ENCODE results near the gene IBSP.
A peak's percentile ranks its signal among the peaks of the same experiment; 100 is the strongest.

IBSP gene

DNA sequence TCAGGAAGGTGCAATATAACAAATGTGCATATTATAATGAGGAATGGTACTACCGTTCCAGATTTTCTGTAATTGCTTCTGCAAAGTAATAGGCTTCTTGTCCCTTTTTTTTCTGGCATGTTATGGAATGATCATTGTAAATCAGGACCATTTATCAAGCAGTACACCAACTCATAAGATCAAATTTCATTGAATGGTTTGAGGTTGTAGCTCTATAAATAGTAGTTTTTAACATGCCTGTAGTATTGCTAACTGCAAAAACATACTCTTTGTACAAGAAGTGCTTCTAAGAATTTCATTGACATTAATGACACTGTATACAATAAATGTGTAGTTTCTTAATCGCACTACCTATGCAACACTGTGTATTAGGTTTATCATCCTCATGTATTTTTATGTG is 12.6 kb downstream of the IBSP start:
- in situ Hi-C loops (cut with HindIII; ENCODE audit: low pct_unique_long_range_greater_than_20kb, low sequenced_read_pairs) = no loop called here
- TF ChIP-seq JUND (IDR thresholded peaks at IDR 0.05; ENCODE audit: low read depth) = no peak
- no peak for DNase-seq (ENCODE audit: low read depth in 1 of 2, low spot score in 1 of 2)

DNA sequence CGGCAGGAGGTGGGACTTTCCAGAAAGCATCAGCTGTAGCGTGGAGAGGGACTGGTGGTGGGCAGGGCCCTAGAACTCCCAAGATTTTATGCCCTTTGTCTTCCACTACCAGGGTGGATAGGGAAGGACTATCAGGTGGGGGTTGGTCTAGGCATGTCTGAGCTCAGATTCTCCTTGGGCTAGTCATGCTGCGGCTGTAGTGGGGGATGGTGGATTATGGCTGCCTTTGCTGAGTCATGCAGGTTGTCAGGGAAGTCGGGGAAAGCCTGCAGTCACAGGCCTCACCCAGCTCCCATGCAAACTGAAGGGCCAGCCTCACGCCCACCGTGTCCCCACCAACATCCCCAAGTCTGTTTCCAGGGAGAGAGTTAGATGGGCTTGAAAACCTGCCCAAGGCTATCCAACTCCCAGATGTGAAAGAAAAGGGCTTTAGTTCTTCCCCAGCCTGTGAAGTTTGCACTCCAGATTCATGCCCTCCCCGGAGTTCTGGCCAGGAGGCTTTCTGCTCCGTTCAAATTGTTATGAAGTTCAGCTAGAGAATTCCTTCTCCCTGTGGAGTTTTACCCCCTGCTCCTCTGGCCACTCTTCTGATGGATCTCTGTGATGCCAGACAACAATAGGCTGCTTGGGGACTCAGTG is 20.0 kb downstream of the IBSP start:
- in situ Hi-C loops (cut with HindIII; ENCODE audit: low pct_unique_long_range_greater_than_20kb, low sequenced_read_pairs) = no loop called here

DNA sequence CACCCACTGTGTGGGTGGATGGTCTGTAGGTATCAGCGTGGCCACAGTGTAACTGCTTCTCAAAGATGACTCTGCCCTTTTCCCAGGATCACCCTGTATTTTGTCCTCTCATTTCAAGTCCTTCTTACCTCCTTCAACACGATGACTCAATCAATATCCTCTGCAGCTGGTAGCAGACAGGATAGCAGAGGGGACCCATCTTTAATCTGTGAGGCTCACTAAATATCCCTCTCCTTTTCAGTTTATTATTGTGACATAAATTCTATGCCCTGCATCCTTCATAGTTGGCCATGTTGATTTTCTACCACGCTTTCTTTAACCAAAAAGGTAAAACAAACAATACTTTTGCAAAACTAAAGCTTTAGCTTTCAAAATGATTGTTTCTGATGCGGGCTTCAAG is 23.8 kb downstream of the IBSP start:
- no peak for TF ChIP-seq JUND (IDR thresholded peaks at IDR 0.05; ENCODE audit: low read depth)
- in situ Hi-C loops (cut with HindIII; ENCODE audit: low pct_unique_long_range_greater_than_20kb, low sequenced_read_pairs) = no loop called here

More for the DNA sequence above, 20.0 kb downstream of the IBSP start:
- TF ChIP-seq JUND (IDR thresholded peaks at IDR 0.05; ENCODE audit: low read depth) = no peak
- DNase-seq (ENCODE audit: low read depth in 1 of 2, low spot score in 1 of 2) = no peak

DNA sequence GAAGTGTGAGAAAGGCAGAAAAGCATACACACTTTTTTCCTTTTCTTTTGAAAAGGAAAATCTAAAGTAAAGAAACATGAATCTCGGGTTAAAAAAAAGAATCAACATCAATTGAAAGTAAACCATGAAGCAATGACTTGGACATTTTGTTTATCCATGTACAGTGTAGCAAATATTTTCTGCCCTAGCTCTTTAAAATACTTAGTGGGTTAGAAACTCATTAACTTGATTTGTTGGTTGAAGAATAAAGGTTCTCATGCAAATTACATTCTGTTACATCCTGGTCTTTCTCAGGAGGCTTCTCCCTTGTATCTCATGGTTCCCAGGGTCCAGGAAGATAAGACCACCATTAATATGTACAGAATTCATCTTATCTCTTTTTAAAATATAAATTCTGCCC is 24.4 kb downstream of the IBSP start:
- no peak for DNase-seq (ENCODE audit: low read depth in 1 of 2, low spot score in 1 of 2)
- no peak for TF ChIP-seq JUND (IDR thresholded peaks at IDR 0.05; ENCODE audit: low read depth)
- in situ Hi-C loops (cut with HindIII; ENCODE audit: low pct_unique_long_range_greater_than_20kb, low sequenced_read_pairs) = no loop called here

More for the DNA sequence above, 23.8 kb downstream of the IBSP start:
- no peak for DNase-seq (ENCODE audit: low read depth in 1 of 2, low spot score in 1 of 2)

DNA sequence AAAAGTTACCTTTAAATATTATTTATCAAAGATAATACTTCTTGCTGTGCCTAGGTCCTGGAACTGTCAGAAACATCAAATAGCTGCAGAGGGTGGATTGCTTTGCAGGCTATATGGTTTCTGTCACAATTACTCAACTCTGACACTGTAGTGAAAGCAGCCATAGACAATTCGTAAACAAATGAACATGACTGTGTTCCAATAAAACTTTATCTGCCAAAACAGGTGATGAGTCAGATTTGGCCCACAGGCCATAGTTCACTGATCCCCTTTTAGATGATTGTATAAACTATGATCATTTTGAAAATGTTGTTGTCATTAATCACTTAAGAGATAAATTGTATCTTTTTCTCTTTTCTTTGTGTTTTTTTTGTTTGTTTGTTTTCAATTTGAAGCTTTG is 25.0 kb downstream of the IBSP start:
- no peak for TF ChIP-seq JUND (IDR thresholded peaks at IDR 0.05; ENCODE audit: low read depth)
- DNase-seq (ENCODE audit: low read depth in 1 of 2, low spot score in 1 of 2) = no peak
- in situ Hi-C loops (cut with HindIII; ENCODE audit: low pct_unique_long_range_greater_than_20kb, low sequenced_read_pairs) = no loop called here

DNA sequence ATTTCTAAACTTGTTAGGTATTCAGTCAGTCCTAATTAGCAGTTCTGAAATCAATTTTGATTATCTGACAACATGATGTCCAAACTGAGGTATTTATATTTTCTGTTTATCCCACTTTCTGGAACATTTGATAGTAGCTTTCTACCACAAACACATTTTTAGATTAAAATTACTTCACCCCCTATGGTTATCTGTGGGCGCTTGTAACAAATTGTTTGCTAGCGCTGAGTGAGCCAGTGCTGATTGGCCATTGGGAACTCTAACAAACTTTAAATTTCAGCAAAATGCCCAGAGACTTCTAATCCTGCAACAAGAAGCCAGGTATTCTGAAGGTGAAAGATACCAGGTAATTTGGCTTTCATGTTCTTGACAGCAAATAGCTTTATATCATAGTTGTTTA is 33.3 kb downstream of the IBSP start, which contains the start of gene MEPE:
Gene MEPE (plus strand): TSS at position 301 of the 400 bp plus-strand sequence. CDS start 1,746 bp downstream, outside the sequence.
- no peak for DNase-seq (ENCODE audit: low read depth in 1 of 2, low spot score in 1 of 2)
- in situ Hi-C loops (cut with HindIII; ENCODE audit: low pct_unique_long_range_greater_than_20kb, low sequenced_read_pairs) = loop anchor here (25.0 kb wide), 1 partner anchor 145 kb away; no protein-coding TSS in a partner anchor
- TF ChIP-seq JUND (IDR thresholded peaks at IDR 0.05; ENCODE audit: low read depth) = no peak

DNA sequence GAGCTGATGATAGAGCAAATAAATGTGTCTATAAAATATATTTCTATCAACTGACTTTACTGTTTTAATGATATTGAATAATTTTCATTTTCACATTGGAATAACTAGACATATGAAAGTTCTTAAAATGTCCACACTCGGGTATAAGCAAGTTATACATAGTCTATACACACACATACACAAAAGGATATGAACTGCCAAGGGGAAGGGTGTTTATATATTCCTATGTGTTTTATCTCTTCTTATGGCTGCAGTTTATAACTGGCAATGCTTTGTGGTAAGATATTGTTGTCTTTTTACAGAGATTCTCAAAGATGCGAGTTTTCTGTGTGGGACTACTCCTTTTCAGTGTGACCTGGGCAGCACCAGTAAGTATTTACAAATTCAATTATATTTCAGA is 35.0 kb downstream of the IBSP start:
- DNase-seq (ENCODE audit: low read depth in 1 of 2, low spot score in 1 of 2) = no peak
- TF ChIP-seq JUND (IDR thresholded peaks at IDR 0.05; ENCODE audit: low read depth) = no peak
- in situ Hi-C loops (cut with HindIII; ENCODE audit: low pct_unique_long_range_greater_than_20kb, low sequenced_read_pairs) = loop anchor here (25.0 kb wide), 1 partner anchor 147 kb away; no protein-coding TSS in a partner anchor

DNA sequence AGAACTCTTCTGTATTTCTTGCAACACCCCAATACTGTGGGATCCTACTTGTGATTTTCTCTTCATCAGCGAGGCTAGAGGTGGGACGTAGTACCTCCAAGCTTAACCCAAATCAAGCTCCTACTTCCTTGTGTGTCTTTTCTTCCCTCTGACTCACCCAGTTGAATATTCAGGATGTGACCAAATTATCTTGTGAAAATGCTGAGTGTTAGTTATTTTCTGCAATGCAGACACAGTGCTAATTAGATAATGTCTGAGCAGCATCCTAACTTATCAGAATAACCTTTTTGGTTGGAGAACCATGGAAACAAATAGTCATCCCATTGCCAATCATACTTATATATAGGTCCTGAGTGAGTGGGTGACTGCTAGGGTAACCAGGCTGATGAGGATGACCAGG is 35.8 kb downstream of the IBSP start:
- in situ Hi-C loops (cut with HindIII; ENCODE audit: low pct_unique_long_range_greater_than_20kb, low sequenced_read_pairs) = loop anchor here (25.0 kb wide), 1 partner anchor 148 kb away; no protein-coding TSS in a partner anchor
- DNase-seq (ENCODE audit: low read depth in 1 of 2, low spot score in 1 of 2) = no peak
- TF ChIP-seq JUND (IDR thresholded peaks at IDR 0.05; ENCODE audit: low read depth) = no peak

DNA sequence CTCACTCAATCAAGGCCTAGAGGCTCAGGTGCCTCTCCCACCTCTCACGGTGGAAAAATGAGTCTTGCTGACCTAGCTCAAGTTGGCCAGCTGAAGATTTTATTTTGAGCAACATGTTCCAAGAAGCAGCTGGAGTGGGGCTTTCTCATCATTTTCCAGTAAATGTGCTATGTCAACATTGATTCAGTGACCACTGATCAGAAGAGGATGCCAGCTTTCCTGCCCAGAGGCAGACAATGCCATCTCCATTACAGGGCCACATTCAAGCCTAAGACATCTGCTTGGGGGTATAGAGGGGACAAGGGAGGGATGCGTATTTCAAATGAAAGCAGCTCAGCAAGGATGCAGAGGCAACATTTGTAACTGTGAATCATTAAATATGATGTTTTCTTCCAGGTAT is 36.4 kb downstream of the IBSP start:
- DNase-seq (ENCODE audit: low read depth in 1 of 2, low spot score in 1 of 2) = no peak
- TF ChIP-seq JUND (IDR thresholded peaks at IDR 0.05; ENCODE audit: low read depth) = no peak
- in situ Hi-C loops (cut with HindIII; ENCODE audit: low pct_unique_long_range_greater_than_20kb, low sequenced_read_pairs) = loop anchor here (25.0 kb wide), 1 partner anchor 148 kb away; no protein-coding TSS in a partner anchor

DNA sequence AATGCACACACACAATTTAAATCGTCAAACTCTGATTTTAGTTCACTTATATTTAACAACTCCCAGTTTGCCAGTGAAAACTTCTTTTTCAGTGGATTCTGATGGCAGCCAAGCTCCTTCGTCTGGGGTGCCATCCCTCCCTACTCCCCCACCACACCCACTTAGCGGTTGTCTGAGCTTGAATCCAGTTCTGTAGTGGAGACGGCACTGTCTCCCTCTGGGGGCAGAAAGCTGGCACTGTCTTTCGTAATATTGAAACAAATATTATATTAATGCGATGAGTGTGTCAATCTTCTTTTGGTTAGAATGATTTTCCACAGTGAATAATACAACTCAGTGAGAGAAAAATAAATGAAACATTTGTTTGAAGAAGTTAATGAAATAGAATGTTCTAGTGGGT is 38.9 kb downstream of the IBSP start:
- peak in 1 of 2 experiments; percentile 39 for DNase-seq (ENCODE audit: low read depth in 1 of 2, low spot score in 1 of 2)
- in situ Hi-C loops (cut with HindIII; ENCODE audit: low pct_unique_long_range_greater_than_20kb, low sequenced_read_pairs) = loop anchor here (25.0 kb wide), 1 partner anchor 151 kb away; no protein-coding TSS in a partner anchor

DNA sequence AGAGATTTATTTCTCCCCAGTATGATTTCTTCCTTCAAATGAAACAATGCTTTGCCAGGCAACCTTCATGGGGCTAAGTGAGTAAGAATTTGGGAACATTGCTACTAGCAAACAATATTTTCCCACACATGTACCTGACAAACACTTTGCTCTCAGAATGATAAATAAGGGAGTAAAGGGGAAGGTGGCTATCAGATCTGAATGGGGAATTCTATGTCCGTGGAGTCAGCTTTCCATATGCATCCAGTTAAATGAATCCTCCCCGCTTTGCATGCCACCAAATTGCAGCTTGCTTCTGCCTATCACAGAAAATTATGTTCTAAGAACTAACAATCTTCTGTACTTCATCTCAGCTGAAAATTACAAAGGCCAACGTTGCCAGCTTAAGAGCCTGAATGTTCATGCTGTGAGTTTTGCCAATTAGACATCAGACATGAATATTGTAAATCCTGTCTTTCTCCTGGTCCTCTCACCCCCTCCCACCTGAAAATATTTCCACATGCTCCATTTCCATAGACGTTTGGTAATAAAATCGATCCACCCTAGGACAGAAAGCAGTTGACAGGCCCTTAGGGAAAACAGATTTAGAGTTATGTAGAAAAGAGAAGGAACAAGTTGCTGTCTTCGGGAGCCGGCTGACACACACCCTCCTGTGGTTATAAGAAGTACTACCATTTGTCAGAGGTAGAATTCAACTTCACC is 39.7 kb downstream of the IBSP start:
- in situ Hi-C loops (cut with HindIII; ENCODE audit: low pct_unique_long_range_greater_than_20kb, low sequenced_read_pairs) = loop anchor here (25.0 kb wide), 1 partner anchor 152 kb away; no protein-coding TSS in a partner anchor
- no peak for TF ChIP-seq JUND (IDR thresholded peaks at IDR 0.05; ENCODE audit: low read depth)
- DNase-seq (ENCODE audit: low read depth in 1 of 2, low spot score in 1 of 2) = peak in 1 of 2 experiments; percentile 47

More for the DNA sequence above, 38.9 kb downstream of the IBSP start:
- TF ChIP-seq JUND (IDR thresholded peaks at IDR 0.05; ENCODE audit: low read depth) = no peak

DNA sequence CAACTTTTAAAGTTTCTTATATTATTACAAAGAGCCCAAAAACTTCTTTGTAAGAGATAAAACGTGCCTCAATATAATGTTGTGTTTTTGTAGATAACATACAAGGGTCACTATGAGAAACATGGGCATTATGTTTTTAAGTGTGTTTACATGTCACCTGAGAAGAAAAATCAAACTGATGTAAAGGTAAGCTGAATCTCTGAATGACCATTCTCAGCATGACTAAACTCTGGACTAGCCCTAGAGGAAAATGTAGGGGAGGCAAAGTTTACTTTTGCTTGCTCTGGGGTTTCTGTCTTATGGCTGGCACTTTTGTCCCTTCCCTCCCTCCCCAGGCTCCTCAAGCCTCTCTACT is 40.2 kb downstream of the IBSP start:
- in situ Hi-C loops (cut with HindIII; ENCODE audit: low pct_unique_long_range_greater_than_20kb, low sequenced_read_pairs) = loop anchor here (25.0 kb wide), 1 partner anchor 152 kb away; no protein-coding TSS in a partner anchor
- no peak for DNase-seq (ENCODE audit: low read depth in 1 of 2, low spot score in 1 of 2)
- TF ChIP-seq JUND (IDR thresholded peaks at IDR 0.05; ENCODE audit: low read depth) = no peak

DNA sequence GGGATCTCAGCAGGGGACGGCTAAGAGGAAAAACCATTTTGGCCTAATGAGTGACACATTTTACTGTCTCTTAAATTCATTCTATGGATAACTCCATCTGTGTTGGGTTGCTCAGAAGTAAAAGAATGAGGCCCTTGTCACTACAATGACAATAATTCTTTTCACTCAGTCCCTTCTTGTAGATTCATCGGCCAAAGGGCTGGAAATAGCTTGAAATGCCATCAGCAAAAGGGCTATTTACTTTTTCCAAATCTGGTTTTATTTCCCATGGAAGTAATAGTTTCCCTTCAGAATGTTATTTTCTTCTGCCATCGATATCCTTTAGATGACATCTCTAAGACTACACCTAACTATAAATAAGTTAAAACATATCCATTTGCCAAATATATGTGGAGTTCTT is 40.8 kb downstream of the IBSP start:
- in situ Hi-C loops (cut with HindIII; ENCODE audit: low pct_unique_long_range_greater_than_20kb, low sequenced_read_pairs) = loop anchor here (25.0 kb wide), 1 partner anchor 153 kb away; no protein-coding TSS in a partner anchor
- TF ChIP-seq JUND (IDR thresholded peaks at IDR 0.05; ENCODE audit: low read depth) = no peak
- no peak for DNase-seq (ENCODE audit: low read depth in 1 of 2, low spot score in 1 of 2)
